CD4-positive, alpha-beta memory T cell (primary cell): Measurements from ENCODE around the gene MMP15. TPM values are rescaled to one million over a fixed set of nuclear protein-coding genes. Genes with fewer than 3 reads are reported as not detected.

Source experiments
- CTCF ChIA-PET: fragments of 350-600 bp; sonication (Branson Sonifier 250); formaldehyde crosslinking; loops from one replicate; lab custom pipeline; 2021; ENCODE audit warnings: inconsistent platforms; ENCODE audit not compliant: partially characterized antibody; lab: Charles Lee
- POLR2A ChIA-PET: fragments of 350-600 bp; sonication (Branson Sonifier 250); formaldehyde crosslinking; loops from one replicate; lab custom pipeline; 2021; ENCODE audit not compliant: partially characterized antibody; lab: Charles Lee
- DNase-seq, 5 donors: peaks; one replicate each; pipeline versions ENCODE4 v3.0.0 to v3.0.0-alpha.2; 2020 to 2022; ENCODE audit warnings: mixed read lengths in 1 of 5
- H3K27ac ChIP-seq: one replicate; pipeline ENCODE4 v1.7.0; 2013; ENCODE audit warnings: low read depth, low read length
- H3K27me3 ChIP-seq: 2 replicates; pipeline ENCODE4 v1.7.0; 2013; ENCODE audit warnings: mild to moderate bottlenecking, low read length, moderate library complexity; ENCODE audit not compliant: insufficient read depth
- H3K36me3 ChIP-seq: 2 replicates; pipeline ENCODE4 v1.7.0; 2013; ENCODE audit warnings: mild to moderate bottlenecking, low read length, moderate library complexity; ENCODE audit not compliant: insufficient read depth
- H3K4me1 ChIP-seq: 2 replicates; pipeline ENCODE4 v1.7.0; 2013; ENCODE audit warnings: mild to moderate bottlenecking, low read length, moderate library complexity; ENCODE audit not compliant: insufficient read depth
- H3K4me3 ChIP-seq, 2 donors: one replicate each; pipeline ENCODE4 v1.7.0; 2013; ENCODE audit warnings: low read length in 2 of 2, mild to moderate bottlenecking in 1 of 2
- H3K9me3 ChIP-seq, 2 donors: one replicate each; pipeline ENCODE4 v1.7.0; 2013; ENCODE audit warnings: low read length in 2 of 2, control low read depth in 1 of 2; ENCODE audit not compliant: control insufficient read depth in 1 of 2
- H3K27ac Mint-ChIP-seq, 7 donors: one replicate each; pipeline ENCODE4 v1.8.0; 2020 to 2021; ENCODE audit warnings: mixed read lengths in 7 of 7, mild to moderate bottlenecking in 6 of 7, inconsistent platforms in 3 of 7, moderate library complexity in 3 of 7
- H3K27me3 Mint-ChIP-seq, 2 donors: one replicate each; pipeline ENCODE4 v1.8.0; 2020 to 2021; ENCODE audit warnings: mixed read lengths in 2 of 2
- H3K36me3 Mint-ChIP-seq, 2 donors: one replicate each; pipeline ENCODE4 v1.8.0; 2020 to 2021; ENCODE audit warnings: mixed read lengths in 2 of 2, inconsistent platforms in 1 of 2, mild to moderate bottlenecking in 1 of 2
- H3K4me1 Mint-ChIP-seq, 4 donors: one replicate each; pipeline ENCODE4 v1.8.0; 2020 to 2021; ENCODE audit warnings: mixed read lengths in 4 of 4, mild to moderate bottlenecking in 1 of 4
- H3K4me3 Mint-ChIP-seq, 8 donors: one replicate each; pipeline ENCODE4 v1.8.0; 2020 to 2021; ENCODE audit warnings: mixed read lengths in 8 of 8, mild to moderate bottlenecking in 7 of 8, moderate library complexity in 6 of 8, inconsistent platforms in 3 of 8
- H3K9me3 Mint-ChIP-seq, 8 donors: one replicate each; pipeline ENCODE4 v1.8.0; 2020 to 2021; ENCODE audit warnings: mixed read lengths in 8 of 8, mild to moderate bottlenecking in 5 of 8, inconsistent platforms in 3 of 8, moderate library complexity in 1 of 8
- intact Hi-C: fragments of 100-400 bp; cut with micrococcal nuclease; formaldehyde crosslinking; loops from one replicate; pipeline ENCODE4 v1.15.1; 2023
- polyA plus RNA-seq, 2 donors: library from polyadenylated mRNA; unstranded; fragments of 300-500 nt; fragmentation: Illumina TruSeq; gene quantifications; one replicate each; pipeline ENCODE4 v1.2.3, GENCODE V29; 2021
- total RNA-seq, 2 experiments: library from RNA; stranded (reverse); gene quantifications; one replicate each; pipeline ENCODE4 v1.2.3, GENCODE V29; 2021

Gene MMP15
- total and polyA plus RNA-seq, 4 experiments from 2014 or later: 0.21 to 1.8 (median 1.6) TPM; not detected in 1

GRCh38 chr16:57995721-57996405 lies 29.7 kb upstream of the MMP15 start:
- peaks cover 0 to 3% (median 0%) of the 10 kb centered on the region in 8 donors for H3K9me3 Mint-ChIP-seq
- Histone ChIP-seq H3K27ac (peak overlapping the region; percentile 41), H3K9me3 (no peaks in the 10 kb centered on the region), H3K36me3 (peaks cover 19% of the 10 kb centered on the region), H3K27me3 (no peaks in the 10 kb centered on the region), H3K4me3 (no peak overlapping the region), H3K4me1 (peaks cover 69% of the 10 kb centered on the region)
- no peak for DNase-seq
- H3K4me1 Mint-ChIP-seq: peaks cover 28 to 66% (median 44%) of the 10 kb centered on the region in 4 donors
- CTCF ChIA-PET: interaction anchor here (0.6 to 0.7 kb wide), 2 partner anchors 97 to 104 kb away, joined by 3 to 4 read pairs; no protein-coding TSS in a partner anchor
- peak overlapping the region; percentile 61 to 89 (median 78) for H3K27ac Mint-ChIP-seq
- POLR2A ChIA-PET: interaction anchor here (1.3 to 6.7 kb wide), 2 partner anchors 9 to 134 kb away, joined by 4 to 83 read pairs; partner anchors contain the start of gene CFAP20
- no peaks in the 10 kb centered on the region for H3K27me3 Mint-ChIP-seq
- peaks cover 14 to 43% of the 10 kb centered on the region in 2 donors for H3K36me3 Mint-ChIP-seq
- intact Hi-C loops: no loop called here
- H3K4me3 Mint-ChIP-seq: peak overlapping the region in 4 of 8 donors; percentile 12 to 31 (median 22)

DNA sequence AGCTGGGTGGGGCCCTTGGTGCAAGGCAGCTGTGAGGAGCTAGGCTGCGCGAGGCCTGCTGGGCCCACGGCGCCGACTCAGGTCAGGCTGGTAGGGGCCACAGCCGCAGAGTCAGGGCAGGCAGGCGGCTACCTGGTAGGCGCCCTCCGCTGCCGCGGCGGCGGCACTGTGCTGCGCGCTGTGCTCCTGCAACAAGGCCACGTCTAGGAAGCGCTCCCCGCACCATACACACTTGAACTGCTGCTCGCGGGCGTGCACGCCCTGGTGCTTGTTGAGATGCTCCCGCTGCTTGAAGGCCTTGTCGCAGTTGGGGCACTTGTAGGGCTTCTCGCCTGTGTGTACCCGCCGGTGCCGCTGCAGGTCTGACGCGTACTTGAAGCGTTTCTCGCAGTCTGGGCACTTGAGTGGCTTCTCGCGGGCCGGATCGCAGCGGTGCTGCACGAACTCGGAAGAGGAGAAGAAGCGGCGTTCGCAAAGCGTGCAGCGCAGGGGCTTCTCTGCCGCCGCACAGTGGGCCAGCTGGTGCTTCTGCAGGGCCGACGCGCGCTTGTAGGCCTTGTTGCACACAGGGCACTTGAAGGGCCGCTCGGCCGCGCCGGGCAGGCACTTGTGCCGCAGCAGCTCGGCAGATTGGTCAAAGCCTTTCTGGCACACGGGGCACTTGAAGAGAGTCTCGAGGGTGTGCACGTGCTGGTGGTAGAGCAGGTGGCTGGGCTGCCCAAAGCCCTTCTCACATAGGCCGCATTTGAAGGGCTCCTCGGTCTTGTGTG lies 29.0 kb upstream of the MMP15 start:
- Mint-ChIP-seq H3K27me3 (no peaks in the 10 kb centered on the region), H3K36me3 (peaks cover 14 to 45% of the 10 kb centered on the region in 2 donors), H3K27ac (peak overlapping the region in 3 of 7 donors; percentile 35 to 76 (median 52)), H3K4me1 (peaks cover 28 to 73% (median 47%) of the 10 kb centered on the region in 4 donors), H3K9me3 (peaks cover 0 to 3% (median 0%) of the 10 kb centered on the region in 8 donors), H3K4me3 (peak overlapping the region in 3 of 8 donors; percentile 29 to 86 (median 73))
- Histone ChIP-seq H3K27ac (peak overlapping the region; percentile 41), H3K4me1 (peaks cover 70% of the 10 kb centered on the region), H3K36me3 (peaks cover 19% of the 10 kb centered on the region), H3K4me3 (no peak overlapping the region), H3K27me3 (no peaks in the 10 kb centered on the region), H3K9me3 (no peaks in the 10 kb centered on the region)
- CTCF ChIA-PET: interaction anchor here (1.0 to 12.6 kb wide), 3 partner anchors 10 to 491 kb away, joined by 3 to 115 read pairs (median 18); no protein-coding TSS in a partner anchor
- DNase-seq: no peak
- POLR2A ChIA-PET: interaction anchor here (6.7 kb wide), 1 partner anchor 10 kb away, joined by 83 read pairs; no protein-coding TSS in a partner anchor
- intact Hi-C loops: no loop called here

GRCh38 chr16:57997176-57997527 lies 28.4 kb upstream of the MMP15 start:
- Mint-ChIP-seq H3K36me3 (peaks cover 14 to 48% of the 10 kb centered on the region in 2 donors), H3K9me3 (peaks cover 0 to 3% (median 0%) of the 10 kb centered on the region in 8 donors), H3K4me3 (peak overlapping the region in 3 of 8 donors; percentile 58 to 86 (median 73)), H3K27ac (peak overlapping the region in 5 of 7 donors; percentile 35 to 79 (median 72)), H3K4me1 (peaks cover 34 to 79% (median 52%) of the 10 kb centered on the region in 4 donors), H3K27me3 (no peaks in the 10 kb centered on the region)
- no peaks in the 10 kb centered on the region for H3K27me3 ChIP-seq
- intact Hi-C loops: no loop called here
- no peak overlapping the region for H3K4me3 ChIP-seq
- H3K4me1 ChIP-seq: peaks cover 75% of the 10 kb centered on the region
- ChIA-PET POLR2A (interaction anchor here (2.2 to 6.7 kb wide), 2 partner anchors 11 to 187 kb away, joined by 10 to 83 read pairs; no protein-coding TSS in a partner anchor), CTCF (interaction anchor here (1.0 to 12.6 kb wide), 3 partner anchors 11 to 490 kb away, joined by 3 to 115 read pairs (median 18); no protein-coding TSS in a partner anchor)
- DNase-seq: no peak
- H3K27ac ChIP-seq: peak overlapping the region; percentile 19
- peaks cover 19% of the 10 kb centered on the region for H3K36me3 ChIP-seq
- H3K9me3 ChIP-seq: no peaks in the 10 kb centered on the region

DNA sequence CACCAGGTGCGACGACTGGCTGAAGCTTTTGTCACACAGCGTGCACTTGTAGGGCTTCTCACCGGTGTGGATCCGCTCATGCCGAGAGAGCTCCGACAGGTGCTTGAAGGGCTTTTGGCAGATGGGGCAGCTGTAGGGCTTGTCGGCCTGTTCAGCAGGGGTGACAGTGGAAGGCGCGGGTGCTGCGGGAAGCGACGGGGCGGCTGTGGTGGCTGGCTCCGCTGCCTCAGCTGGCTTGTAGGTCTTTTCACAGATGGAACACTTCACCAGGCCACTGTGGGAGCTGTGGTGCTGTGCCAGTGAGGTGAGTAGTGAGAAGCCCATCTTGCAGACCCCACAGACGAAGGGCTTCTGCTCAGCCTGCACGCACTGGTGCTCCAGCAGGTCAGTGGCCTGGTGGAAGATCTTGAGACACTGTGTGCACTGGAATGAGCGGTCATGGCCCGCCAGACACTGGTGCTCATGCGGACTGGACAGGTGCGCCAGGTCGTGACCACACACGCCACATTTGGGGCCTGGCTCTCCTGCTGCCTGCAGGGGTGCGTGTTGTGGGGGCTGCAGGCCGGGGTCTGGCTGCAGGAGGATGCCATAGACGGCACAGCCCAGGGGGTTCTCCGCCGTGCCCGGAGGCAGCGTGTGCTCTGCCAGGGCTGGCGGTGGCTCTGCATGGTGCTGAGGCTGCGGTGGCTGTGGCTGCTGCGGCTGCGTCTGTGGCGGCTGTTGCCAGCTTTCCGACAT lies 27.9 kb upstream of the MMP15 start:
- peak overlapping the region; percentile 70 to 94 (median 85) for H3K27ac Mint-ChIP-seq
- CTCF ChIA-PET: interaction anchor here (1.0 to 12.6 kb wide), 8 partner anchors 11 to 490 kb away, joined by 3 to 115 read pairs (median 4); a partner anchor contains a TSS
- POLR2A ChIA-PET: interaction anchor here (0.8 to 6.7 kb wide), 4 partner anchors 11 to 187 kb away, joined by 3 to 83 read pairs (median 8); no protein-coding TSS in a partner anchor
- no peak for DNase-seq
- peaks cover 14 to 49% of the 10 kb centered on the region in 2 donors for H3K36me3 Mint-ChIP-seq
- H3K4me3 Mint-ChIP-seq: peak overlapping the region; percentile 62 to 88 (median 82)
- H3K4me3 ChIP-seq: peak overlapping the region in 1 of 2 donors; percentile 38
- H3K36me3 ChIP-seq: peaks cover 19% of the 10 kb centered on the region
- peak overlapping the region; percentile 75 for H3K27ac ChIP-seq
- H3K27me3 ChIP-seq: no peaks in the 10 kb centered on the region
- no peaks in the 10 kb centered on the region for H3K27me3 Mint-ChIP-seq
- intact Hi-C loops: no loop called here
- H3K9me3 Mint-ChIP-seq: peaks cover 0 to 3% (median 0%) of the 10 kb centered on the region in 8 donors
- H3K4me1 Mint-ChIP-seq: peaks cover 36 to 79% (median 52%) of the 10 kb centered on the region in 4 donors
- peaks cover 77% of the 10 kb centered on the region for H3K4me1 ChIP-seq
- H3K9me3 ChIP-seq: no peaks in the 10 kb centered on the region

- peak overlapping the region; percentile 75 for H3K27ac ChIP-seq
- POLR2A ChIA-PET: interaction anchor here (0.5 to 6.7 kb wide), 10 partner anchors 12 to 394 kb away, joined by 3 to 83 read pairs (median 4); partner anchors contain the start of genes CFAP20, GINS3 and KATNB1
- no peaks in the 10 kb centered on the region for H3K27me3 ChIP-seq
- H3K36me3 ChIP-seq: peaks cover 19% of the 10 kb centered on the region
- H3K27me3 Mint-ChIP-seq: no peaks in the 10 kb centered on the region
- H3K9me3 ChIP-seq: no peaks in the 10 kb centered on the region
- peak overlapping the region in 1 of 2 donors; percentile 38 for H3K4me3 ChIP-seq
- H3K36me3 Mint-ChIP-seq: peaks cover 14 to 50% of the 10 kb centered on the region in 2 donors
- peak overlapping the region; percentile 71 to 89 (median 86) for H3K4me3 Mint-ChIP-seq
- peak; percentile 49 to 78 (median 55) for DNase-seq
- peak overlapping the region; percentile 79 to 94 (median 90) for H3K27ac Mint-ChIP-seq
- intact Hi-C loops: no loop called here
- CTCF ChIA-PET: interaction anchor here (0.9 to 12.6 kb wide), 9 partner anchors 12 to 394 kb away, joined by 3 to 115 read pairs (median 4); partner anchors contain the start of gene GINS3
- peaks cover 36 to 80% (median 51%) of the 10 kb centered on the region in 4 donors for H3K4me1 Mint-ChIP-seq
- peaks cover 71% of the 10 kb centered on the region for H3K4me1 ChIP-seq
- peaks cover 0 to 3% (median 0%) of the 10 kb centered on the region in 8 donors for H3K9me3 Mint-ChIP-seq
Measured at GRCh38 chr16:57998486-57998885, 27.1 kb upstream of the MMP15 start.

DNA sequence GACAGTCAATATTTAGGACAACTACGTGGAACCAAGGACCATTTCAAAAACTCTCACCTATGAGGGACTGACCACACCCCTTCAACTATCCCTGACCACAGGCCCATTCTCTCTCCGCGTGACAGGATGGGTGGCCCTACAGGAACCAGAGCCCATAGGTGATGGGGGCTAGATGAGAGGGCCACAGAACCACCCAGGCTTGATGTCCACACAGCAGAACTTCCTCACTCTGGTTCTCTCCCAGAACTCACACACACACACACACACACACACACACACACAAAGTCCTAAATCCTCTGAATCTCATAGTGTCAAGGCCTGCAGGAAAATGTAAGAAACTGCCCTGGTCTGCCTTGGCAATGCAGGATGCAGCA lies 26.6 kb upstream of the MMP15 start:
- peaks cover 19% of the 10 kb centered on the region for H3K36me3 ChIP-seq
- DNase-seq: no peak
- no peaks in the 10 kb centered on the region for H3K9me3 ChIP-seq
- intact Hi-C loops: loop anchor here (1.0 kb wide), 1 partner anchor 130 kb away; the partner anchor contains the start of gene CFAP20
- H3K4me3 ChIP-seq: peak overlapping the region in 1 of 2 donors; percentile 1
- H3K27me3 ChIP-seq: no peaks in the 10 kb centered on the region
- Mint-ChIP-seq H3K36me3 (peaks cover 17 to 52% of the 10 kb centered on the region in 2 donors), H3K9me3 (peaks cover 0 to 3% (median 0%) of the 10 kb centered on the region in 8 donors), H3K4me3 (peak overlapping the region; percentile 71 to 89 (median 86)), H3K27me3 (no peaks in the 10 kb centered on the region), H3K4me1 (peaks cover 39 to 81% (median 54%) of the 10 kb centered on the region in 4 donors), H3K27ac (peak overlapping the region; percentile 79 to 94 (median 90))
- ChIA-PET CTCF (interaction anchor here (0.9 to 12.6 kb wide), 10 partner anchors 13 to 393 kb away, joined by 3 to 115 read pairs (median 4); partner anchors contain the start of gene GINS3), POLR2A (interaction anchor here (0.5 to 6.7 kb wide), 12 partner anchors 12 to 393 kb away, joined by 3 to 83 read pairs (median 4); partner anchors contain the start of genes CFAP20, GINS3 and KATNB1)
- peak overlapping the region; percentile 75 for H3K27ac ChIP-seq
- peaks cover 66% of the 10 kb centered on the region for H3K4me1 ChIP-seq
